T-helper 2 cell treated with Interferon-gamma antibody and Interleukin-4, amounts not matched to agents 5 μg/mL and 100 μg/mL, for 36 hours (primary cell): ENCODE measurements around the gene PPME1.
"Not testable (repeated sequence)": the region's sequence is repeated elsewhere in the genome, so short reads cannot be mapped to it uniquely, and the experiment has no call there.

Source experiments
- DNase-seq: peaks from one replicate; pipeline ENCODE4 v3.0.0; 2021; ENCODE audit warnings: low spot score
- H3K27ac Mint-ChIP-seq: one replicate; pipeline ENCODE4 v1.8.0; 2021; ENCODE audit warnings: mild to moderate bottlenecking, mixed read lengths
- H3K27me3 Mint-ChIP-seq: one replicate; pipeline ENCODE4 v1.8.0; 2021; ENCODE audit warnings: low read depth, mixed read lengths
- H3K36me3 Mint-ChIP-seq: one replicate; pipeline ENCODE4 v1.8.0; 2021; ENCODE audit warnings: low read depth, mixed read lengths
- H3K4me1 Mint-ChIP-seq: one replicate; pipeline ENCODE4 v1.8.0; 2021; ENCODE audit warnings: low read depth, mixed read lengths
- H3K4me3 Mint-ChIP-seq: one replicate; pipeline ENCODE4 v1.8.0; 2022; ENCODE audit warnings: mild to moderate bottlenecking, moderate library complexity, mixed read lengths
- H3K9me3 Mint-ChIP-seq: one replicate; pipeline ENCODE4 v1.8.0; 2021; ENCODE audit warnings: mixed read lengths

Gene PPME1, protein sequence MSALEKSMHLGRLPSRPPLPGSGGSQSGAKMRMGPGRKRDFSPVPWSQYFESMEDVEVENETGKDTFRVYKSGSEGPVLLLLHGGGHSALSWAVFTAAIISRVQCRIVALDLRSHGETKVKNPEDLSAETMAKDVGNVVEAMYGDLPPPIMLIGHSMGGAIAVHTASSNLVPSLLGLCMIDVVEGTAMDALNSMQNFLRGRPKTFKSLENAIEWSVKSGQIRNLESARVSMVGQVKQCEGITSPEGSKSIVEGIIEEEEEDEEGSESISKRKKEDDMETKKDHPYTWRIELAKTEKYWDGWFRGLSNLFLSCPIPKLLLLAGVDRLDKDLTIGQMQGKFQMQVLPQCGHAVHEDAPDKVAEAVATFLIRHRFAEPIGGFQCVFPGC

GRCh38 chr11:74170694-74171629 lies at the start of gene PPME1, which contains the start of gene C2CD3:
PPME1 (plus strand) TSS chr11:74171289; CDS start chr11:74171422, 133 bp downstream.
C2CD3 (minus strand) TSS chr11:74171002; CDS start chr11:74170792, 210 bp downstream.
- no peaks in the 10 kb centered on the region for H3K27me3 Mint-ChIP-seq
- H3K27ac Mint-ChIP-seq, result no peak within 1 kb of the TSS
- peaks cover 10% of the 10 kb centered on the region for H3K4me1 Mint-ChIP-seq
- no peak within 1 kb of the TSS for H3K4me3 Mint-ChIP-seq
- peak; percentile 100 for DNase-seq
- H3K36me3 Mint-ChIP-seq, result peaks cover 18% of the 10 kb centered on the region
- no peaks in the 10 kb centered on the region for H3K9me3 Mint-ChIP-seq

DNA sequence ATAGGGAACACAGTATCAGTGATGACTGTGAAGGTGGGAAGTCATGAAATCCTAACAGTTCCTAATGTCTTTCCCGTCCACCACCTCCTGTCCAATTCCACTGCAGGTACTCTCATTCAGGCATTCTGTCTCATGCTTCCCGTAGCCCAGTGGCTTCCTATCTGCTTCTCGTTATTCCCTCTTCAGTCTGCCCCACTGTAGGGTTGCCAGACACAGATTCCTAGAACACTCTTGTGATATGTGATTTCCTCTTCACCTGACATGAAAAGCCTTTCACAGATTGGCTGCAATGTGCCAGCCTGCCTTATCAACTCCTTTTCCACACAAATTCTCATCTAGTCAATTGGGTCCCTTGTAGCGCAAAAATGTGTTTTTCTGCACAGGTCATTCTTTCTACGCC lies 49.3 kb upstream of the PPME1 start:
- H3K27ac Mint-ChIP-seq, result no peak overlapping the region
- no peaks in the 10 kb centered on the region for H3K4me1 Mint-ChIP-seq
- no peaks in the 10 kb centered on the region for H3K9me3 Mint-ChIP-seq
- no peak overlapping the region for H3K4me3 Mint-ChIP-seq
- no peaks in the 10 kb centered on the region for H3K27me3 Mint-ChIP-seq
- no peak for DNase-seq
- H3K36me3 Mint-ChIP-seq, result peaks cover 20% of the 10 kb centered on the region

DNA sequence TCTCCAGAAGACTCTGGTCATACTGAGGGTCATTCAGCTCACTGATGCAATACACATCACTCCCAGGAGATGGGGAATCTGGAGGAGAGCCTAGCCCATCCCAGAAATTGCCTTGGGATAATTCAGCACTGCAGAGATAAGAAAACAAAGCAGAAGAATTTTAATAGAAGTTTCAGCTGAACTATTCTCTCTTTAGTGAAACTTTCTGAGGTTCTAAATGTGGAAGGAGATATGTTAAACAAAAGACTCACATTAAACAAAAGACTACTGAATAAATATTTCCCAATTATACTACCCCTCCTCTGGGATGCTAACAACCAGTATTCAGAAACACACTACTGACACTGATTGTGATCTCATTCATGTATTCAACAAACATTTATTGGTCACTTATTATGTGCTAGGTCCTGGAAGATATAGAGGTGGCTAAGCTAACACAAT lies 48.1 kb upstream of the PPME1 start:
- no peaks in the 10 kb centered on the region for H3K4me1 Mint-ChIP-seq
- H3K36me3 Mint-ChIP-seq, result peaks cover 16% of the 10 kb centered on the region
- DNase-seq, result no peak
- H3K4me3 Mint-ChIP-seq, result no peak overlapping the region
- H3K27ac Mint-ChIP-seq, result no peak overlapping the region
- no peaks in the 10 kb centered on the region for H3K9me3 Mint-ChIP-seq
- no peaks in the 10 kb centered on the region for H3K27me3 Mint-ChIP-seq

DNA sequence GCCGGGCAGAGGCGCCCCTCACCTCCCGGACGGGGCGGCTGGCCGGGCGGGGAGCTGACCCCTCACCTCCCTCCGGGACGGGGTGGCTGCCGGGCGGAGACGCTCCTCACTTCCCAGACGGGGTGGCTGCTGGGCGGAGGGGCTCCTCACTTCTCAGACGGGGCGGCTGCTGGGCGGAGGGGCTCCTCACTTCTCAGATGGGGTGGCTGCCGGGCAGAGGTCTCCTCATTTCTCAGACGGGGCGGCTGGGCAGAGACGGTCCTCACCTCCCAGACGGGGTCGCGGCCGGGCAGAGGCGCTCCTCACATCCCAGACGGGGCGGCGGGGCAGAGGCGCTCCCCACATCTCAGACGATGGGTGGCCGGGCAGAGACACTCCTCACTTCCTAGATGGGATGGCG lies 42.0 kb upstream of the PPME1 start:
- H3K4me3 Mint-ChIP-seq, H3K27ac Mint-ChIP-seq, DNase-seq, H3K4me1 Mint-ChIP-seq, H3K27me3 Mint-ChIP-seq, H3K9me3 Mint-ChIP-seq: not testable (repeated sequence)
- H3K36me3 Mint-ChIP-seq, result peaks cover 23% of the 10 kb centered on the region

GRCh38 chr11:74132833-74133232 lies 38.3 kb upstream of the PPME1 start:
- peaks cover 31% of the 10 kb centered on the region for H3K36me3 Mint-ChIP-seq
- H3K9me3 Mint-ChIP-seq, result no peaks in the 10 kb centered on the region
- H3K4me3 Mint-ChIP-seq, result no peak overlapping the region
- H3K4me1 Mint-ChIP-seq, result no peaks in the 10 kb centered on the region
- no peak overlapping the region for H3K27ac Mint-ChIP-seq
- DNase-seq, result no peak
- H3K27me3 Mint-ChIP-seq, result no peaks in the 10 kb centered on the region

- no peaks in the 10 kb centered on the region for H3K27me3 Mint-ChIP-seq
- no peak overlapping the region for H3K4me3 Mint-ChIP-seq
- H3K9me3 Mint-ChIP-seq, result no peaks in the 10 kb centered on the region
- peaks cover 37% of the 10 kb centered on the region for H3K36me3 Mint-ChIP-seq
- no peak for DNase-seq
- no peak overlapping the region for H3K27ac Mint-ChIP-seq
- no peaks in the 10 kb centered on the region for H3K4me1 Mint-ChIP-seq
Measured at GRCh38 chr11:74133436-74133835, 37.7 kb upstream of the PPME1 start.

DNA sequence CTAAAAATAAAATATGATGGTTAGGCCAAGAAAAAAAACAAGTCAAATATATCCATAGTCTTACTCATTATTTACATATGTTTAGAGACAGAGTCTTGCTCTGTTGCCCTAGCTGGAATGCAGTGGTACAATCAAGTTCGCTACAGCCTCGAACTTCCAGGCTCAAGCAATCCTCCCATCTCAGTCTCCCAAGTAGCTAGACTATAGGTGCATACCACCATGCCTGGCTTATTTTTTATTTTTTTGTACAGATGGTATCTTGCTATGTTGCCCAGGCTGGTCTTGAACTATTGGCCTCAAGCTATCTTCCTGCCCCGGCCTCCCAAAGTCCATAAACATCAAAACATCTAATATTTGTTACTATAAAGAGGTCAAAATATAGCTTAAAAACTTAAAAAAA lies 36.4 kb upstream of the PPME1 start:
- no peak overlapping the region for H3K4me3 Mint-ChIP-seq
- no peaks in the 10 kb centered on the region for H3K9me3 Mint-ChIP-seq
- peaks cover 39% of the 10 kb centered on the region for H3K36me3 Mint-ChIP-seq
- no peaks in the 10 kb centered on the region for H3K4me1 Mint-ChIP-seq
- no peak overlapping the region for H3K27ac Mint-ChIP-seq
- no peaks in the 10 kb centered on the region for H3K27me3 Mint-ChIP-seq
- no peak for DNase-seq

GRCh38 chr11:74135127-74135840 lies 35.8 kb upstream of the PPME1 start:
- H3K36me3 Mint-ChIP-seq, result peaks cover 36% of the 10 kb centered on the region
- H3K27me3 Mint-ChIP-seq, result no peaks in the 10 kb centered on the region
- no peaks in the 10 kb centered on the region for H3K9me3 Mint-ChIP-seq
- no peak overlapping the region for H3K27ac Mint-ChIP-seq
- no peaks in the 10 kb centered on the region for H3K4me1 Mint-ChIP-seq
- DNase-seq, result no peak
- H3K4me3 Mint-ChIP-seq, result no peak overlapping the region

GRCh38 chr11:74138021-74138420 lies 33.1 kb upstream of the PPME1 start:
- H3K9me3 Mint-ChIP-seq, result no peaks in the 10 kb centered on the region
- no peak for DNase-seq
- no peaks in the 10 kb centered on the region for H3K4me1 Mint-ChIP-seq
- no peak overlapping the region for H3K4me3 Mint-ChIP-seq
- no peaks in the 10 kb centered on the region for H3K27me3 Mint-ChIP-seq
- peaks cover 23% of the 10 kb centered on the region for H3K36me3 Mint-ChIP-seq
- no peak overlapping the region for H3K27ac Mint-ChIP-seq

GRCh38 chr11:74138572-74138971 lies 32.5 kb upstream of the PPME1 start:
- peaks cover 19% of the 10 kb centered on the region for H3K36me3 Mint-ChIP-seq

DNA sequence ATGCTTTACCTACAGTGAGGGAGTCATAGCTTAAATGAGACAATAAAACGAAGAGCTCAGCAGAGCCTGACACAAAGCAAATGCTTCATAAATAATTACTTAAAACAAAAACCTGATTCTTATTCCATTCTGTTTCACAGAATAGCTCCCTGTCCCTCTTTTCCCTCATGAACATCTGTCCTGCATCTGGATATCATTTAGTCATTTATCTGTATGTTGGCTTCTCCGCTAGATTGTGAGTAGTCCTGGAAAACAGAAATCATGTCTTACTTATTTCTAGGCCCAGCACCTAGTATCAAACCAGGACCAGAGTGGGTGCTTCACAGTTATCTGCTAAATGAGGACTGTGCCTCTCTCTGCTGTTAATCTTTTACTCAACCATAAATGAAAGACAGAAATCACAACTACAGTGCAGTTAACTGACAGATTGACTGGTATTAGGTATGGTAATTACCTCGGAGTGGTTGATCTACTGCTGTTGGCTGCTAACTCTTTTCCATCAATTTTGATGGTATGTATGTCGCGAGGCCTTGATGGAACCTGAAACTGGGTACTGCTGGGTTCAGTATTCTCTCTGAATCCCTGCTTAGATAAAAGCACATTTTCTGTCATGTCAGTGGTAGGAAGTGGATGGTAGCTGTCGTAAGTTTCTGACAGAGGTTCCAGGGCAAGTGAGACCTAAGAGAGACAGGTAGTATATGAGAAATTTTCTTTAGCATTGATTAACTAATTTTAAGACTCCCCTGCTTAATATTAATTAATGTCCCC lies 31.8 kb upstream of the PPME1 start:
- Mint-ChIP-seq H3K27ac (no peak overlapping the region), H3K9me3 (no peaks in the 10 kb centered on the region), H3K4me1 (no peaks in the 10 kb centered on the region), H3K36me3 (peaks cover 16% of the 10 kb centered on the region), H3K4me3 (no peak overlapping the region), H3K27me3 (no peaks in the 10 kb centered on the region)
- DNase-seq, result no peak

More at GRCh38 chr11:74138572-74138971, 32.5 kb upstream of the PPME1 start:
- Mint-ChIP-seq H3K27ac (no peak overlapping the region), H3K27me3 (no peaks in the 10 kb centered on the region), H3K4me3 (no peak overlapping the region), H3K4me1 (no peaks in the 10 kb centered on the region), H3K9me3 (no peaks in the 10 kb centered on the region)
- DNase-seq, result no peak

- not testable (repeated sequence) for H3K27me3 Mint-ChIP-seq, DNase-seq, H3K9me3 Mint-ChIP-seq, H3K4me3 Mint-ChIP-seq, H3K4me1 Mint-ChIP-seq, H3K27ac Mint-ChIP-seq
- peaks cover 18% of the 10 kb centered on the region for H3K36me3 Mint-ChIP-seq
Measured at GRCh38 chr11:74139919-74140431, 31.1 kb upstream of the PPME1 start.

DNA sequence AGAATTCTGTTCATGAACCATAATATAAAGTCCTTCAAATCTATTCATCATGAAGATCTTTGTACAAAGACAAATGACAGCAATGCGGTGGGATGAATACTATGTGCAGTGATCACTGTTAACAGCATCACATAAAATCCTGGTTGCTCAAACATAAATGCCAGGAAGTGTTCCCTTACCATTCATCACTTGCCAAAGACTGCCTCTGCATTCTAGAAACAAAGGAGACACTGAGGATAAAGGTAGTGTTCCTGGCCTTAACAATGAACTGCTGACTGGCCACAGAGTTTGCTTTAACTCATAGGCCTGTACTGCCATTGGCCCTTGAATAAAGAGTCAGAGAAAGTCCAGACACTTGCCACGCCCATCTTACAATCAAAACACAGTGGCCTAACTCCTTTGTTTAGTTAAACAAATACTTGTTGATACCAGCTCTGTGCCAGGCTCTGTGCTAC lies 29.8 kb upstream of the PPME1 start:
- no peaks in the 10 kb centered on the region for H3K9me3 Mint-ChIP-seq
- no peaks in the 10 kb centered on the region for H3K4me1 Mint-ChIP-seq
- no peak overlapping the region for H3K27ac Mint-ChIP-seq
- H3K27me3 Mint-ChIP-seq, result no peaks in the 10 kb centered on the region
- H3K36me3 Mint-ChIP-seq, result peaks cover 19% of the 10 kb centered on the region
- no peak overlapping the region for H3K4me3 Mint-ChIP-seq
- DNase-seq, result no peak
